GM21381 (cell line): ENCODE measurements around the gene ERAL1.
A peak's percentile ranks its signal among the peaks of the same experiment; 100 is the strongest.
"Not testable (repeated sequence)": the region's sequence is repeated elsewhere in the genome, so short reads cannot be mapped to it uniquely, and the experiment has no call there.

ENCODE experiments used
- ATAC-seq: cut with Tn5 transposase; IDR thresholded peaks from one replicate; pipeline ENCODE4 v1.9.1; 2021; ENCODE audit warnings: mild to moderate bottlenecking, moderate library complexity; ENCODE audit not compliant: unreplicated experiment

The ERAL1 gene

GRCh38 chr17:28854457-28855335 lies at the start of gene ERAL1:
ERAL1 (plus strand) TSS chr17:28855016; CDS start chr17:28855035, 19 bp downstream.
- peak; percentile 87 for ATAC-seq

- ATAC-seq: no peak
Observed at GRCh38 chr17:28807925-28808634, 46.7 kb upstream of the ERAL1 start.

- ATAC-seq: no peak
Observed at GRCh38 chr17:28810437-28810836, 44.4 kb upstream of the ERAL1 start.

GRCh38 chr17:28811651-28812090 lies 43.1 kb upstream of the ERAL1 start:
- no peak for ATAC-seq

GRCh38 chr17:28812091-28812747 lies 42.6 kb upstream of the ERAL1 start:
- ATAC-seq: peak; percentile 98

- no peak for ATAC-seq
Observed at GRCh38 chr17:28812748-28813377, 42.0 kb upstream of the ERAL1 start.

- no peak for ATAC-seq
Observed at GRCh38 chr17:28816540-28816939, 38.3 kb upstream of the ERAL1 start.

GRCh38 chr17:28818819-28819221 lies 36.0 kb upstream of the ERAL1 start:
- no peak for ATAC-seq

- ATAC-seq: no peak
Observed at GRCh38 chr17:28819582-28819981, 35.2 kb upstream of the ERAL1 start.

- ATAC-seq: no peak
Observed at GRCh38 chr17:28827672-28828071, 27.1 kb upstream of the ERAL1 start.

- ATAC-seq: no peak
Observed at GRCh38 chr17:28828294-28829040, 26.3 kb upstream of the ERAL1 start.

- no peak for ATAC-seq
Observed at GRCh38 chr17:28834420-28834819, 20.4 kb upstream of the ERAL1 start.

- not testable (repeated sequence) for ATAC-seq
Observed at GRCh38 chr17:28836541-28836940, 18.3 kb upstream of the ERAL1 start.

GRCh38 chr17:28839221-28839620 lies 15.6 kb upstream of the ERAL1 start:
- ATAC-seq: no peak

GRCh38 chr17:28841901-28842281 lies 12.9 kb upstream of the ERAL1 start:
- ATAC-seq: no peak

GRCh38 chr17:28842282-28843012 lies 12.4 kb upstream of the ERAL1 start, which contains the start of gene FAM222B:
FAM222B (minus strand) TSS chr17:28842790; CDS start chr17:28766667, 76,123 bp downstream.
- ATAC-seq: peak; percentile 84

GRCh38 chr17:28843816-28844148 lies 11.0 kb upstream of the ERAL1 start:
- no peak for ATAC-seq

- ATAC-seq: no peak
Observed at GRCh38 chr17:28846231-28846630, 8.6 kb upstream of the ERAL1 start.

GRCh38 chr17:28846699-28847098 lies 8.1 kb upstream of the ERAL1 start:
- ATAC-seq: not testable (repeated sequence)

- ATAC-seq: not testable (repeated sequence)
Observed at GRCh38 chr17:28848667-28849066, 6.1 kb upstream of the ERAL1 start.
